GM18861 (cell line): ENCODE results near the gene EYS.
"Not testable (repeated sequence)": the region's sequence is repeated elsewhere in the genome, so short reads cannot be mapped to it uniquely, and the experiment has no call there.

Source experiments
- ATAC-seq: cut with Tn5 transposase; IDR thresholded peaks from one replicate; pipeline ENCODE4 v1.9.1; 2021; ENCODE audit not compliant: unreplicated experiment

Gene EYS

GRCh38 chr6:64502801-64503200 is 1204.2 kb downstream of the EYS start:
- ATAC-seq = no peak

GRCh38 chr6:64497634-64498033 is 1209.4 kb downstream of the EYS start:
- ATAC-seq = no peak

GRCh38 chr6:64489763-64490162 is 1217.3 kb downstream of the EYS start:
- no peak for ATAC-seq

GRCh38 chr6:64486578-64487351 is 1220.3 kb downstream of the EYS start:
- ATAC-seq = no peak

- ATAC-seq = no peak
Observed at GRCh38 chr6:64483956-64484499, 1223.0 kb downstream of the EYS start.

GRCh38 chr6:64482631-64483030 is 1224.4 kb downstream of the EYS start:
- ATAC-seq = no peak

GRCh38 chr6:64479134-64479533 is 1227.9 kb downstream of the EYS start:
- ATAC-seq = no peak

- no peak for ATAC-seq
Observed at GRCh38 chr6:64477391-64477790, 1229.6 kb downstream of the EYS start.

- no peak for ATAC-seq
Observed at GRCh38 chr6:64476935-64477334, 1230.1 kb downstream of the EYS start.

GRCh38 chr6:64469405-64469804 is 1237.6 kb downstream of the EYS start:
- not testable (repeated sequence) for ATAC-seq

GRCh38 chr6:64467656-64468055 is 1239.4 kb downstream of the EYS start:
- ATAC-seq = no peak

- ATAC-seq = no peak
Observed at GRCh38 chr6:64459411-64459944, 1247.5 kb downstream of the EYS start.

GRCh38 chr6:64448101-64448500 is 1258.9 kb downstream of the EYS start:
- ATAC-seq = not testable (repeated sequence)

- no peak for ATAC-seq
Observed at GRCh38 chr6:64445038-64445437, 1262.0 kb downstream of the EYS start.

- ATAC-seq = no peak
Observed at GRCh38 chr6:64439274-64439673, 1267.8 kb downstream of the EYS start.

- ATAC-seq = no peak
Observed at GRCh38 chr6:64437996-64438395, 1269.0 kb downstream of the EYS start.

GRCh38 chr6:64429926-64430325 is 1277.1 kb downstream of the EYS start:
- ATAC-seq = no peak

GRCh38 chr6:64428186-64428585 is 1278.8 kb downstream of the EYS start:
- ATAC-seq = no peak

- ATAC-seq = no peak
Observed at GRCh38 chr6:64415926-64416325, 1291.1 kb downstream of the EYS start.

- ATAC-seq = no peak
Observed at GRCh38 chr6:64411226-64411625, 1295.8 kb downstream of the EYS start.

GRCh38 chr6:64409948-64410347 is 1297.1 kb downstream of the EYS start:
- no peak for ATAC-seq

GRCh38 chr6:64404396-64404795 is 1302.6 kb downstream of the EYS start:
- no peak for ATAC-seq

- no peak for ATAC-seq
Observed at GRCh38 chr6:64383277-64383676, 1323.7 kb downstream of the EYS start.
